Brain microvascular endothelial cell (primary cell): ENCODE results near the gene PMAIP1.

Experiments
- DNase-seq: peaks from one replicate; pipeline ENCODE4 v3.0.0-alpha.2; 2020
- H3K27ac ChIP-seq: fragments of 250-450 bp; sonication (Bioruptor Pico); 2 replicates; pipeline ENCODE4 v1.5.1; 2020; ENCODE audit warnings: mild to moderate bottlenecking, moderate library complexity
- H3K27me3 ChIP-seq: fragments of 250-450 bp; sonication (Bioruptor Pico); replicated peaks from 2 replicates; pipeline ENCODE4 v1.5.1; 2020; ENCODE audit warnings: mild to moderate bottlenecking
- H3K36me3 ChIP-seq: fragments of 250-450 bp; sonication (Bioruptor Pico); replicated peaks from 2 replicates; pipeline ENCODE4 v1.5.1; 2020; ENCODE audit warnings: mild to moderate bottlenecking
- H3K4me3 ChIP-seq: 2 replicates; pipeline ENCODE4 v1.5.1; 2011; ENCODE audit warnings: low read depth, mild to moderate bottlenecking, control low read depth, low read length, moderate library complexity
- CTCF ChIP-seq: IDR thresholded peaks from 2 replicates; pipeline ENCODE4 v1.5.1; 2011; ENCODE audit warnings: low read depth, mild to moderate bottlenecking, moderate library complexity, low read length, control low read depth, inconsistent platforms; ENCODE audit errors: missing control alignments
- in situ Hi-C: cut with HindIII; loops from 2 replicates; pipeline ENCODE4 v1.10.0; 2017; ENCODE audit warnings: low sequenced_read_pairs, low pct_ligation_motif_present

The PMAIP1 gene

GRCh38 chr18:59915606-59916005 lies 15.8 kb downstream of the PMAIP1 start:
- H3K27ac ChIP-seq, result no peak overlapping the region
- in situ Hi-C loops, result no loop called here
- H3K36me3 ChIP-seq, result no peaks in the 10 kb centered on the region
- no peaks in the 10 kb centered on the region for H3K27me3 ChIP-seq
- no peak for TF ChIP-seq CTCF
- no peak overlapping the region for H3K4me3 ChIP-seq
- no peak for DNase-seq

GRCh38 chr18:59916746-59917145 lies 16.9 kb downstream of the PMAIP1 start:
- in situ Hi-C loops, result no loop called here
- Histone ChIP-seq H3K27me3 (no peaks in the 10 kb centered on the region), H3K27ac (no peak overlapping the region), H3K4me3 (no peak overlapping the region), H3K36me3 (no peaks in the 10 kb centered on the region)
- no peak for TF ChIP-seq CTCF
- no peak for DNase-seq

GRCh38 chr18:59917422-59917821 lies 17.6 kb downstream of the PMAIP1 start:
- in situ Hi-C loops, result no loop called here

GRCh38 chr18:59918320-59918755 lies 18.5 kb downstream of the PMAIP1 start:
- Histone ChIP-seq H3K27ac (no peak overlapping the region), H3K4me3 (no peak overlapping the region)
- no peak for DNase-seq

More at GRCh38 chr18:59917422-59917821, 17.6 kb downstream of the PMAIP1 start:
- Histone ChIP-seq H3K27ac (no peak overlapping the region), H3K36me3 (no peaks in the 10 kb centered on the region), H3K27me3 (no peaks in the 10 kb centered on the region), H3K4me3 (no peak overlapping the region)
- no peak for DNase-seq
- TF ChIP-seq CTCF, result no peak

GRCh38 chr18:59918997-59919396 lies 19.2 kb downstream of the PMAIP1 start:
- H3K4me3 ChIP-seq, result no peak overlapping the region
- H3K27me3 ChIP-seq, result no peaks in the 10 kb centered on the region
- H3K27ac ChIP-seq, result no peak overlapping the region
- in situ Hi-C loops, result no loop called here
- no peak for TF ChIP-seq CTCF
- no peaks in the 10 kb centered on the region for H3K36me3 ChIP-seq
- DNase-seq, result no peak

More at GRCh38 chr18:59918320-59918755, 18.5 kb downstream of the PMAIP1 start:
- in situ Hi-C loops, result no loop called here
- Histone ChIP-seq H3K27me3 (no peaks in the 10 kb centered on the region), H3K36me3 (no peaks in the 10 kb centered on the region)
- no peak for TF ChIP-seq CTCF

- Histone ChIP-seq H3K36me3 (no peaks in the 10 kb centered on the region), H3K27ac (no peak overlapping the region), H3K4me3 (no peak overlapping the region), H3K27me3 (no peaks in the 10 kb centered on the region)
- no peak for DNase-seq
- in situ Hi-C loops, result no loop called here
- no peak for TF ChIP-seq CTCF
Measured at GRCh38 chr18:59921384-59921891, 21.6 kb downstream of the PMAIP1 start.
